NCI-H524 treated with DMSO at 0.1 percent for 48 hours (cell line): ENCODE data around the gene TMC2.
A peak's percentile ranks its signal among the peaks of the same experiment; 100 is the strongest.
"Not testable (repeated sequence)": the region's sequence is repeated elsewhere in the genome, so short reads cannot be mapped to it uniquely, and the experiment has no call there.

Source experiments
- DNase-seq: peaks from one replicate; lab custom pipeline; 2025; lab: John Stamatoyannopoulos, UW

TMC2 gene

GRCh38 chr20:2524709-2525506 is 11.5 kb upstream of the TMC2 start:
- DNase-seq: no peak

GRCh38 chr20:2526218-2526583 is 10.2 kb upstream of the TMC2 start:
- not testable (repeated sequence) for DNase-seq

GRCh38 chr20:2527762-2528161 is 8.6 kb upstream of the TMC2 start:
- no peak for DNase-seq

- DNase-seq: no peak
Observed at GRCh38 chr20:2528671-2529271, 7.6 kb upstream of the TMC2 start.

- no peak for DNase-seq
Observed at GRCh38 chr20:2533118-2533517, 3.3 kb upstream of the TMC2 start.

- DNase-seq: no peak
Observed at GRCh38 chr20:2535711-2536559, 438 bp upstream of the TMC2 start.

- no peak for DNase-seq
Observed at GRCh38 chr20:2537101-2537500, 728 bp downstream of the TMC2 start.

GRCh38 chr20:2538356-2538755 is 2.0 kb downstream of the TMC2 start:
- no peak for DNase-seq

GRCh38 chr20:2538931-2539720 is 2.8 kb downstream of the TMC2 start:
- no peak for DNase-seq

- DNase-seq: no peak
Observed at GRCh38 chr20:2541940-2542339, 5.6 kb downstream of the TMC2 start.

- no peak for DNase-seq
Observed at GRCh38 chr20:2542361-2542760, 6.0 kb downstream of the TMC2 start.

- no peak for DNase-seq
Observed at GRCh38 chr20:2544211-2544610, 7.8 kb downstream of the TMC2 start.

GRCh38 chr20:2545594-2545993 is 9.2 kb downstream of the TMC2 start:
- DNase-seq: no peak

- DNase-seq: no peak
Observed at GRCh38 chr20:2557873-2558580, 21.7 kb downstream of the TMC2 start.

GRCh38 chr20:2558581-2559278 is 22.4 kb downstream of the TMC2 start:
- no peak for DNase-seq

GRCh38 chr20:2559279-2559626 is 22.9 kb downstream of the TMC2 start:
- DNase-seq: no peak

- peak; percentile 8 for DNase-seq
Observed at GRCh38 chr20:2559651-2560050, 23.3 kb downstream of the TMC2 start.

GRCh38 chr20:2563116-2563515 is 26.7 kb downstream of the TMC2 start:
- DNase-seq: no peak

GRCh38 chr20:2564406-2564805 is 28.0 kb downstream of the TMC2 start:
- DNase-seq: peak; percentile 90

GRCh38 chr20:2575682-2576081 is 39.3 kb downstream of the TMC2 start:
- no peak for DNase-seq

- peak; percentile 12 for DNase-seq
Observed at GRCh38 chr20:2576317-2576727, 39.9 kb downstream of the TMC2 start.
